ENCODE measurements around the gene TMEM126B. TPM values are rescaled to one million over a fixed set of nuclear protein-coding genes. Genes with fewer than 3 reads are reported as not detected.

The TMEM126B gene
- total RNA-seq, 1 experiment from 2014 or later, result 74.0 TPM

DNA sequence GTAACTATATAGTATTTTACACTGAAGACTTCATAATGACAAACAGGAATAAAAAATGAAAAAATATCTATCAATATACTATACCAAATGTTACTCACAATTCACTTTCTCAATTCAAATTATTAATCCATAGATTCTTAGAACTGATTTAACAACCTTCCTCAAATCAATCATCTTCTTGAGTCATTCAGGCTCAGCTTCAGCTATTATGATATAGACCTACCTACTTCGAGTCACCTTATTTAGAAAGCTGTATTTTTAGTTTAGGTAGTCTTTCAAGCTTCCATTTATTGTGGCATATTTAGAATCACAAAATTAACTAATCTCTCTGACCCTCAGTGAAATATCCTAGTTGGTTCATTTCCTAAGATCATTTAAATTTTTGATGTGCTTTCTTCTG is 28.4 kb downstream of the TMEM126B start:
- Histone ChIP-seq H3K27me3 (ENCODE audit: insufficient read depth, low read length) (no peaks in the 10 kb centered on the region), H2BK20ac (ENCODE audit: low read depth, low read length, poor library complexity, severe bottlenecking) (no peak overlapping the region), H2BK15ac (ENCODE audit: low read depth, low read length) (no peak overlapping the region), H3K23ac (ENCODE audit: insufficient read length, low read depth, low read length) (no peak overlapping the region), H3K9ac (ENCODE audit: extremely low read depth, insufficient read length, low read length) (no peak overlapping the region), H2BK120ac (ENCODE audit: low read depth, low read length, poor library complexity, severe bottlenecking) (no peak overlapping the region), H3K9me3 (ENCODE audit: control insufficient read depth, low read depth, low read length) (no peaks in the 10 kb centered on the region), H3K18ac (ENCODE audit: insufficient read length, low read depth, low read length) (no peak overlapping the region), H3T11ph (ENCODE audit: low read length) (no peak overlapping the region), H3K4me1 (ENCODE audit: insufficient read depth, low read length) (no peaks in the 10 kb centered on the region), H4K91ac (ENCODE audit: insufficient read length, low read depth, low read length) (no peak overlapping the region), H2BK5ac (ENCODE audit: insufficient read length, low read length) (no peak overlapping the region), H3K4me2 (ENCODE audit: insufficient read depth, insufficient read length, low read length) (no peak overlapping the region), H2AK5ac (ENCODE audit: insufficient read length, low read length) (no peak overlapping the region), H2BK12ac (ENCODE audit: insufficient read length, low read depth, low read length) (no peak overlapping the region), H4K5ac (ENCODE audit: insufficient read length, low read depth, low read length) (no peak overlapping the region), H3K79me2 (ENCODE audit: insufficient read depth, low read length) (peaks cover 4% of the 10 kb centered on the region; the same call in 1 of the 2 replicates), H3K14ac (ENCODE audit: insufficient read depth, low read length) (no peak overlapping the region), H4K20me1 (ENCODE audit: control insufficient read depth, insufficient read depth, insufficient read length) (no peaks in the 10 kb centered on the region), H3K23me2 (ENCODE audit: insufficient read length, low read depth, low read length, poor library complexity, severe bottlenecking) (no peaks in the 10 kb centered on the region), H4K8ac (replicated peaks; ENCODE audit: insufficient read length, low read depth, low read length) (no peak overlapping the region), H3K79me1 (ENCODE audit: insufficient read depth, low read depth, low read length, poor library complexity, severe bottlenecking) (no peaks in the 10 kb centered on the region), H3K56ac (ENCODE audit: insufficient read length, low read depth, low read length) (no peak overlapping the region), H3K27ac (ENCODE audit: insufficient read length, low read depth, low read length) (no peak overlapping the region), H2AFZ (ENCODE audit: low read length) (no peak overlapping the region), H3K4ac (ENCODE audit: low read depth, low read length) (no peak overlapping the region)
- peak overlapping the region in 1 of 3 experiments; percentile 46; a peak in 1 of 7 replicates for H3K27ac Mint-ChIP-seq
- no peak overlapping the region for H3K4me3 Mint-ChIP-seq
- no peaks in the 10 kb centered on the region for H3K9me3 Mint-ChIP-seq
- no CpG with 5 or more reads among the region's 1 CpG for WGBS (ENCODE audit: extremely low coverage, insufficient read length, low lambda C conversion rate)
- DNase-seq, result no peak
- H3K4me1 Mint-ChIP-seq, result peaks cover 22 to 28% of the 10 kb centered on the region in 2 experiments
- TF ChIP-seq, protein P1, sequence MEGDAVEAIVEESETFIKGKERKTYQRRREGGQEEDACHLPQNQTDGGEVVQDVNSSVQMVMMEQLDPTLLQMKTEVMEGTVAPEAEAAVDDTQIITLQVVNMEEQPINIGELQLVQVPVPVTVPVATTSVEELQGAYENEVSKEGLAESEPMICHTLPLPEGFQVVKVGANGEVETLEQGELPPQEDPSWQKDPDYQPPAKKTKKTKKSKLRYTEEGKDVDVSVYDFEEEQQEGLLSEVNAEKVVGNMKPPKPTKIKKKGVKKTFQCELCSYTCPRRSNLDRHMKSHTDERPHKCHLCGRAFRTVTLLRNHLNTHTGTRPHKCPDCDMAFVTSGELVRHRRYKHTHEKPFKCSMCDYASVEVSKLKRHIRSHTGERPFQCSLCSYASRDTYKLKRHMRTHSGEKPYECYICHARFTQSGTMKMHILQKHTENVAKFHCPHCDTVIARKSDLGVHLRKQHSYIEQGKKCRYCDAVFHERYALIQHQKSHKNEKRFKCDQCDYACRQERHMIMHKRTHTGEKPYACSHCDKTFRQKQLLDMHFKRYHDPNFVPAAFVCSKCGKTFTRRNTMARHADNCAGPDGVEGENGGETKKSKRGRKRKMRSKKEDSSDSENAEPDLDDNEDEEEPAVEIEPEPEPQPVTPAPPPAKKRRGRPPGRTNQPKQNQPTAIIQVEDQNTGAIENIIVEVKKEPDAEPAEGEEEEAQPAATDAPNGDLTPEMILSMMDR (conservative IDR thresholded peaks at IDR 0.05), result no peak
- H3K36me3 Mint-ChIP-seq (ENCODE audit: insufficient read depth in 1 of 3, low read depth in 3 of 3), result peaks cover 28 to 56% (median 49%) of the 10 kb centered on the region in 3 experiments
- no peaks in the 10 kb centered on the region for H3K27me3 Mint-ChIP-seq (ENCODE audit: low read depth)

Measured in H9 (cell line).